Stimulated activated CD4-positive, alpha-beta T cell treated with anti-CD3 and anti-CD28 coated beads, Interleukin-4, amount 100 ng/mL, for 48 hours (primary cell): ENCODE measurements around the gene DOP1B.
"Not testable (repeated sequence)": the region's sequence is repeated elsewhere in the genome, so short reads cannot be mapped to it uniquely, and the experiment has no call there.

ENCODE experiments used
- DNase-seq, 2 donors: peaks; one replicate each; pipeline ENCODE4 v3.0.0-alpha.2; 2020; ENCODE audit warnings: low read depth in 2 of 2

Gene DOP1B

DNA sequence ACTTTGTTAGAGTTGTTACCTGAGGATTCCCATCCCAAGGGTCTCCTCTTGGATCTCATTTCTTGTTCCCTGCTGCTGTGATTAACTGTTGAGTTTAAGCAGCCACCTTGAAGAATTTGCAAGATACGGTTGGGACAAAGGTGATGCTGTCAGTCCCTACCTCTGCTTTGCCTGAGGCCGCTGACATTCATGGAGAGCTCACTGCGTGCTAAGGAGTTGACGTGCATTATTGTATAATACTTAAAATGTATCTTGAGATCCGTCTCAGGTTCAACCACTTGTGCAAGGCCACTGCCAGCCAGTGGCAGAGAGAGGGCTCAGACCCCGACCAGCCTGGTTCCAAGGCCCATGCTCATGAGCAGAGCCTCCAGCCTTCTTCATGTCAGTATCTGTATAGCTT lies 14.2 kb downstream of the DOP1B start:
- no peak for DNase-seq

- no peak for DNase-seq
Observed at GRCh38 chr21:36171336-36171735, 14.7 kb downstream of the DOP1B start.

DNA sequence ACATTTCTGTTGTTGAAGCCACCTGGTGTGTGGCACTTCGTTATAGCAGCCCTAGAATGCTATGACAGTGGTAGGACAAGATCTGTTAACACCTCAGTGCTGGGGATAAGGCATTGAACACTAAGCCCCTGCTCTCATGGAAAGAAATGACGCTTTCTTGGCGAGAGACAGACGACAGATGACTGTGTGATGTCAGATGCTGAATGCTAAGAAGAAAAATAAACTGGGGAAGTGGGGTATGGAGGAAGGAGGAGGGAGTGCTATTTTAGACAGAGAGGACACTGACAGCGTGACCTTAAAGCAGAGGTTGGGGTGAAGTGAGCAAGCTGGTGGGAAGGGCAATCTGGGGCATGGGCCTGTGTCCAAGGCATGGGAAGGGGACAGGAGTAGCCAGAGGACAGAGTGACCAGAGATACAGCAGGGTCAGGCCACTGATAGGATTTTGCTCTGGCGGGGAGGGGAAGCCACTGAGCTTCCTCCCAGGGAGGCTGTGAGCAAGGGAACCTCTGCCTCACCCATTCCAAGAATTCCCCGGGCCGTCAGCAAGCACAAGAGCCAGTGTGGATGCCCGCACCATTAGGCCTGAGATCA lies 15.2 kb downstream of the DOP1B start:
- DNase-seq, result no peak

GRCh38 chr21:36174780-36175179 lies 18.2 kb downstream of the DOP1B start:
- no peak for DNase-seq

DNA sequence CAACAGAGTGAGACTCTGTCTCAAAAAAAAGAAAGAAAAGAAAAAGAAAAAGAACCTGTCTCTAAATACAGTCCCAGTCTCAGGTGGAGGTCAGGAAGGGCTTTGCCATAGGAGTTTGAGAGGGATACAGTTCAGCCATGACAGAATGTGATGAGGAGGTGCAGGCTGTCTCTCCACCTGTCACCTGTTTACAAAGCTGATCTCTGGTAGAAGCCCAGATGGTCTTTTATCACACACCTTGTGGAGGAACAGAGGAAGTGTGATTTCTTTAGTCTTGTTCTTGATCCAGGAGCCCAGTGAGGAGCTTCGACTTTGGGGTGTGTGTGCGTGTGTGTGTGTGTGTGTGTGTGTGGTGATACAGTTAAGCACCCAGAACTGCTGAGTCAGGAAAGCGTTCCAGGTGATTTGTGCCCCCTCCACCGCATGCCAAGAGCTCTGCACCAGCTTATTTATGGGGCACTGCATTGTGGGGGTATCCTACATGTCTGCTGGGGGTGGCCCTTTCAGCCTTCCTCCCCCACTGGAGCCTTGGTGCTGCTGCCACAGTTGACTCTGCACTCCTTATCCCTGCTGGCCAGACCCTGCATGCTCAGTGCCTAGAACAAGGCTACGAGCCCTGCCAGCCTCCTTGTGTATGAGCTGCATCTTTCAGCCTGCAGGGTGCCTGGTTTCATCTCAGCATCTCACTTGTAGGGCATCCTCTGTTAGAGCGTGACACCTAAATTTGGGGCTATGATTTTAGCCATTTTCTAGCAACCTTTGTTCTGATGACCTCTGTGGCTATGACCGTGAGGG lies 19.3 kb downstream of the DOP1B start:
- DNase-seq, result no peak

- no peak for DNase-seq
Observed at GRCh38 chr21:36178349-36178748, 21.7 kb downstream of the DOP1B start.

DNA sequence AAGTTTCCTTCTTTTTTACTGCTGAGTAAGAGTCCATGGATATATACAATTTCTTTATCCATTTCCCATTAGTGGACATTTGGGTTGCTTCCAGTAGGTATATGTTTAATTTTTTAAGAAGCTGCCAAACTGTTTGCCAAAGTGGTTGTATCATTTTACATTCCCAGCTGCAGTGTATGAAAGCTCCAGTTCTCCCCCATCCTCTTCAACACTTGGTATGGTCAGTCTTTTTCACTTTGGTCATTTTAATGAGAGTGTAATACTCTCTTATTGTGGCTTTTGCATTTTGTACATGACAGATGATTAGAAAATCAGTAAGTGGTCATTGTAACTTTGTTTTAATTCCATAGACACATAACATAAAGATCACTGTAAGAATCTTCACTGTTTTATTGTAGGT lies 22.5 kb downstream of the DOP1B start:
- no peak for DNase-seq

GRCh38 chr21:36180963-36181362 lies 24.3 kb downstream of the DOP1B start:
- DNase-seq, result no peak

DNA sequence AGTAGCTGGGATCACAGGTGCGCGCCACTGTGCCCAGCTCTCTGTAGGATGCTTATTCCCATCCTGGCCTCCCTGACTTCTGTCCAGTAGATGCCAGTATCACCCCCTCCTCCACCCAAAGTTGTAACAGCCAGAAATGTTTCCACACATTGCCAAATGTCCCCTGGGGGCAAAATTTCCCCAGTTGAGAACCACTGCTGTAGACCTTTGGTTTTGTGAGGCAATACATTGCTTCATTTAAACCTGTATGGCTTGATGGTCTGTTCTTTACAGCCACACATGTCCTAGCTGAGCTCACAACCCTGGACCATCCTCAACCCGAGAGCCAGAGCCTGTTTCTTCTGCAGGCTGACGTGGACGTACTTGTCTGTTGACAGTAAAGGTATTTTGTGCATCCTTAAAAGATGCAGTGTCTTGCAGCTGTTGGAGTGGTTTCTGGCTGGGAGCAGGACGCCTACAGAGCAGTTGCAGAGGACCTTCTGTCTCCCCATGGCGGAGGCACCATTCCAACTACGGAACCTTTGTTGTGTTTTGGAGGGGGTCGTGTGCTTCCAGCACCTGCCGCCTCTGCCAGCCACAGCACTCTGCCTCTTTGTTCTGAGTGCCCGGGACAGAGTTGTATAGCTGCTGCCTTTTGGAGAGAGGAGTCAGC lies 26.6 kb downstream of the DOP1B start:
- DNase-seq, result no peak

GRCh38 chr21:36184545-36184944 lies 27.9 kb downstream of the DOP1B start:
- DNase-seq, result no peak

- no peak for DNase-seq
Observed at GRCh38 chr21:36185523-36185922, 28.9 kb downstream of the DOP1B start.

GRCh38 chr21:36186081-36186480 lies 29.5 kb downstream of the DOP1B start:
- no peak for DNase-seq

DNA sequence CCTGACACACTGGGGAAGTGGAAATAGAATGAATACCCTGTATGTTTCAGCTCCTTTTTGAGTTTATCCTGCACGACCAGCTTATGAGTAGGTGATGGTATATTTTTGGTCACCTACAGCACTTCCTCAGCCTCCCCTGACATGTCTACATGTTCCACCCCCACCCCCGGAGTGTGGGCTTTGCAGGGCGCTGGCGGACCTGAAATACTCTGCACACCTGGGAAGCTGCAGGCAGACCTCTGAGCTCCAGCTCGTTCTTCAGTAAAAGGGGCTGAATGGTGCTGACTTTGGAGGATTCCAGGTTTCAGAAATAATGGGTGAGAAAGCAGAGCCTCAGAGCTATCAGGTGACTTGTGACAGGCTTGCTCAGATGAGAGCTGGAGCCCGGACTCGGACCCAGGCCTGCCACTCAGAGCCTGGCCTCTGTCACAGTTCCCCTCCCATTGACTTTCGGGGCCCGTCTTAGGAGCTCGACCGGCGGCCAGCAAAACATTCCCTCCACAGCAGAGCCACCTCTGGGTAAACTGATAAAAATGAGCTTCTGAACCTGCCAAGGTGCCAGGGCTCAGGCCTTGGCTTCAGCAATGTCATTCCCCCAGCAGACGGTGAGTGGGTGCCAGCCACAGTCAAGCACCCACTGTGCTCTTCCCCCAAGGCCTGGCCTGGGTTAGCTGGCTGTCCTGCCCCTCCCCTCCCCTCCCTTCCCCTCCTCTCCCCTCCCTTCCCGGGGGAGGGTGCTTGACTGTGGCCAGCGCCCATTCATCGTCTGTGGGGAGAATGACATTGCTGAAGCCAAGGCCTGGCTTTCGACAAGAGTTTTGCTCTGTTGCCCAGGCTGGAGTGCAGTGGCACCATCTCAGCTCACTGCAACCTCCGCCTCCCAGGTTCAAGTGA lies 30.1 kb downstream of the DOP1B start:
- no peak for DNase-seq

- no peak for DNase-seq
Observed at GRCh38 chr21:36188081-36188681, 31.6 kb downstream of the DOP1B start.

GRCh38 chr21:36188937-36189336 lies 32.3 kb downstream of the DOP1B start:
- no peak for DNase-seq

DNA sequence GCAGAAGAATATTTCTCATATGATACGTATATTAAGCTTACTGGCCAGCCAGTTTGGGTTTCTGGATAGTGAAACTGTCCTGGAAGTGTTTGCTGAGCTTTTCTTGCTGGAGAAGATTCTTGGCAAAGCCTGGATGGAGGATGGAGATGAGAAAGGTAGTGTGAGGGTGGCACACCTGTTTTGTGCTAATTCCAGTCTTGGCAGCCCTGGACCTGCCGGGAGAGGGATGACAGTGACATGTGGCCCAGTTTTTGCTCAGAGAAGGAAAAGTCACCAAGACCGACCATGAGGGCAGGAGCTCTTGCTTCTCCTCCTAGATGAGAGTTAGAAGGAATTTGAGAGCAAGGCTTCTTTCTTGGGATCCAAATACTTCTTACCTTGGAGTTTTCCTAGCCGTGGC lies 34.1 kb downstream of the DOP1B start:
- no peak for DNase-seq

DNA sequence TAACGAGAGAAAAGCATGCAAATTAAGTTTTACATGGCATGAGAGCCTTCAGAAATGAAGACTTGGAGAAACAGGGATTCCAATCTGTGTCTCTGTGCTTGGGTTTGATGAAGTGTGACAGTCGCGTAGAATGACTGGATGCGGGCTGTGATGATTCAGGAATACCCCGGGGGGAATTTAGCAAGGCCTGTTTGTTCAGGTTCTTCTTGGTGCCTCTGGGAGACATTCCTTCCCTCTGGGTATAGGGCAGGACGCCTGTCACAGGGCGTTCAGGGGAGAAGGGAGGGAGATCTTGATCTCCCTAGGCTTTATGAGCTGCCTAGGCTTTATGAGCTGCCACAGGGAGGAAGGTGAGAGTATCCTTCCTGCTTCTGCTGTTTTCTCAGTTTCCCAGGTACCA lies 36.6 kb downstream of the DOP1B start:
- no peak for DNase-seq

DNA sequence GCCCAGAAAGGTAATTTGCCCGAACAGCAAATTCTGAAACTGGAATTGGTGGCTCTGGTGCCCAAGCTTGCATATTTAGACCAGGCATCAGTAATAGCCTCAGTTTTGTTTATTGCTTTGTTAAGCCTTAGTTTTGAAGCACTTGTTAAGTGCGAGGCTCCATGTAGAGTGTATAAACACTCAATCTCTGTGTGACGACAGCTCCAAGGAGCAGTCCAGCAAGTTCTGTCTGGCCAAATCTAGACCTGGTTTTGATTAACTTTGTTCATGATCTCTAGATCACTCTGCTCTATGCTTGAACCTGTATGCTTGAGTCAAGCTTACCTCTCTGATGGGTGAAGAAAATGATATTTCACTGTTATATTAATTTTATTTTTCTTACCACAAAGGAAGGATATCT lies 37.4 kb downstream of the DOP1B start:
- no peak for DNase-seq

DNA sequence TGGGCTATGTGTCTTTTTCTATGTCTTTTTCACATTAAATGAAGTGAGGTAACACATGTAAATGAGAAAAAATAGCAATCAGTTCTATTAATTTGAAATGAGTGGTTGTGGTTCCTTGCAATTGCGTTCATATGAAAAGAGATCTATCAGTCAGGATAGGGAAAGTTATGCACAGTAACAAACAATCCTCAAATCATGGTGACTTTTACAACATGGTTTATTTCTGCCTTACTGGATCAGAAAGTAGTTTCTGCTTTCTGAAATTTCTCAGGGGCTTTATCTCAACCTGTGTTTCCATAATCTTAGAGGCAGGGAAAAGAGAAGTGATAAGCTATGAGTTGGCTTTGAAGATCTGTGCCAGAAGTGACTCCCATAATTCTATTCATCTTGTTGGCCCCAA lies 39.0 kb downstream of the DOP1B start:
- no peak for DNase-seq

DNA sequence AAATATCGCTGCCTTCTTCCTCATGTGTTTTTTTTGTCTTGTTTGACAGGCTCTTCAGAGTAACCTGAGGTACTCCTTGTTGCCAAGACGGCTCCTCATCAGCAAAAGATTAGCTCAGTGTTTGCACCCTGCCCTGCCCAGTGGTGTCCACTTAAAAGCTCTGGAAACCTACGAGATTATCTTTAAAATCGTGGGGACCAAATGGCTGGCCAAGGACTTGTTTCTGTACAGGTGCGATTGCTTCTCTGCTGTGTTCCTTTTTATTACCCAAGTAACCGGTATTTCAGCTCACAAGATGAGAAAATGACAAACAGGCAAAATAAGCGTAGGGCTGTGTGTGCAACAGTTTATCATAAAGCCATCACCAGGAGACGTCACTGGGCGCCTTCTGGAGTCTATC lies 42.4 kb downstream of the DOP1B start:
- no peak for DNase-seq

- DNase-seq, result not testable (repeated sequence)
Observed at GRCh38 chr21:36199575-36199974, 43.0 kb downstream of the DOP1B start.

DNA sequence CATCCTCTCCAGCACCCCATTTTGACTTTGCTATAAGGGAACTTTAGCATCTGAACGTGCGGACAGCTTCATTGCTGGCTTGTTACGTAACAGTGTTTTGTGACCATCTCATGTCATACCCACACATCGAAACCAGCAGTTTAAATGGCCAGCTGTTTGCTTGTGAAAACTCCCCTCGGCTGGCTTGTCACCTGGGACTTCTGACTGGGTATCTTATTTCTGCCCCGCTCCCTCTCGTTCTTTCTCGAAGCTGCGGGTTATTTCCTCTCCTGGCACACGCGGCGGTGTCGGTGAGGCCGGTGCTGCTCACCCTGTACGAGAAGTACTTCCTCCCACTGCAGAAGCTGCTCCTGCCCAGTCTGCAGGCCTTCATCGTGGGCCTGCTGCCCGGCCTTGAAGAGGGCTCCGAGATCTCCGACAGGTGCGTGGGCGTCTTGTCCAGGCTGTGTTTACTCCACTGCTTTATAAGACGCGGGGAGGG lies 43.5 kb downstream of the DOP1B start:
- no peak for DNase-seq
